ENCODE data around the gene HAGH.

Gene HAGH

DNA sequence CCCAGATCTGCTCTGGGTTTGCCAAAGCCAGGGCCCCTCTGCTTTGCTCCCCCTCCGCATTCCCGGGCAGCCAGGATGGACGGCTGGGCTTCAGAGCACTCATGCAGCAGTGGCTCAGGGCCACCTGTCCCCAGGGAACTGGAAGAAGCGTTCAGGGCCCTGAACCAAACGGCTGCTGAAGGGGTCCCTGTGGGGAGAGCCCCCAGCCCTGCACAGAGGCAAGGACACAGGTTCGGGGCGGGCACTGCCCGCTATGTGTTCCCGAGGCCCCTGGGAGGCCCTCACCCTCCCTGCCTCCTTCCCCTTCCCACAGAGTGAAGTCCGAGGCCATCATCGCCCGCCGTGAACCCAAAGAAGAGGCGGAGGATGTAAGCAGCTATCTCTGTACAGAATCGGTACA lies 65.7 kb downstream of the HAGH start:
- Histone ChIP-seq H3K79me2 (ENCODE audit: low read length) (no peaks in the 10 kb centered on the region), H4K20me1 (ENCODE audit: insufficient read depth, low read length) (no peaks in the 10 kb centered on the region)

DNA sequence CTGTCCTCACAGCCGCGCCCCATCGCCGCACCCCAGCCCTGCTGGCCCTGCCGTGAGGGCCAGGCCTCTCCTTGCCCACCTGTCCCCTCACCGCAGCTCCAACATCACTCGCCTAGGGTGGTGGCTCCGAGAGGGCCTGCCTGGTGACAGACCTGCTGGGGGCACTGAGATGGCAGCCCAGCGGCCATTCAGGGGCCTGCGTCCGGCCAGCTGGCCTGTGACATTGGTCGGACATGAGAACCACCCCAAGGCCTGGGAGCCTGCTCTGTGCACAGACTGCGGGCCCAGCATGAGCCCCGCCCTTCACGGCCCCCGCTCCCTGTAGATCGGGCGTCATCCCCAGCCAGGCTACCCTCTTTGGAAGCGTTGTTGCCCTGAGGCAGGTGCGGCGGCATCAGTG lies 67.1 kb downstream of the HAGH start:
- H3K36me3 ChIP-seq (replicated peaks; ENCODE audit: insufficient read depth, low read length): no peaks in the 10 kb centered on the region
- no peaks in the 10 kb centered on the region for H3K9me3 ChIP-seq (replicated peaks; ENCODE audit: insufficient read depth, low read length)
- H4K20me1 ChIP-seq (ENCODE audit: insufficient read depth, low read length): no peaks in the 10 kb centered on the region
- no peak overlapping the region for H2AFZ ChIP-seq (ENCODE audit: low read length)
- H3K4me3 ChIP-seq (ENCODE audit: low read length): no peak overlapping the region
- no peak overlapping the region for H3K9ac ChIP-seq (ENCODE audit: low read length)
- H3K27ac ChIP-seq (ENCODE audit: low read length): no peak overlapping the region
- no peaks in the 10 kb centered on the region for H3K4me1 ChIP-seq (ENCODE audit: low read length)
- no peaks in the 10 kb centered on the region for H3F3A ChIP-seq (ENCODE audit: insufficient read depth, low read length)
- H3K4me2 ChIP-seq (ENCODE audit: low read depth, low read length): no peak overlapping the region
- no peaks in the 10 kb centered on the region for H3K9me2 ChIP-seq (replicated peaks; ENCODE audit: insufficient read depth, low read length)
- DNase-seq: no peak
- H3K79me2 ChIP-seq (ENCODE audit: low read length): no peaks in the 10 kb centered on the region
- TF ChIP-seq EZH2phosphoT487 (IDR thresholded peaks at IDR 0.05; ENCODE audit: low read length): no peak
- TF ChIP-seq, protein P1, sequence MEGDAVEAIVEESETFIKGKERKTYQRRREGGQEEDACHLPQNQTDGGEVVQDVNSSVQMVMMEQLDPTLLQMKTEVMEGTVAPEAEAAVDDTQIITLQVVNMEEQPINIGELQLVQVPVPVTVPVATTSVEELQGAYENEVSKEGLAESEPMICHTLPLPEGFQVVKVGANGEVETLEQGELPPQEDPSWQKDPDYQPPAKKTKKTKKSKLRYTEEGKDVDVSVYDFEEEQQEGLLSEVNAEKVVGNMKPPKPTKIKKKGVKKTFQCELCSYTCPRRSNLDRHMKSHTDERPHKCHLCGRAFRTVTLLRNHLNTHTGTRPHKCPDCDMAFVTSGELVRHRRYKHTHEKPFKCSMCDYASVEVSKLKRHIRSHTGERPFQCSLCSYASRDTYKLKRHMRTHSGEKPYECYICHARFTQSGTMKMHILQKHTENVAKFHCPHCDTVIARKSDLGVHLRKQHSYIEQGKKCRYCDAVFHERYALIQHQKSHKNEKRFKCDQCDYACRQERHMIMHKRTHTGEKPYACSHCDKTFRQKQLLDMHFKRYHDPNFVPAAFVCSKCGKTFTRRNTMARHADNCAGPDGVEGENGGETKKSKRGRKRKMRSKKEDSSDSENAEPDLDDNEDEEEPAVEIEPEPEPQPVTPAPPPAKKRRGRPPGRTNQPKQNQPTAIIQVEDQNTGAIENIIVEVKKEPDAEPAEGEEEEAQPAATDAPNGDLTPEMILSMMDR (IDR thresholded peaks at IDR 0.05; ENCODE audit: low read length): no peak
- no peak for TF ChIP-seq EZH2 (optimal IDR thresholded peaks at IDR 0.05; ENCODE audit: low read depth, low read length)
- H3K27me3 ChIP-seq (replicated peaks; ENCODE audit: insufficient read depth, low read length): no peaks in the 10 kb centered on the region

More for the DNA sequence above, 65.7 kb downstream of the HAGH start:
- no peaks in the 10 kb centered on the region for H3K27me3 ChIP-seq (replicated peaks; ENCODE audit: insufficient read depth, low read length)
- H3K4me3 ChIP-seq (ENCODE audit: low read length): no peak overlapping the region
- H3K4me1 ChIP-seq (ENCODE audit: low read length): no peaks in the 10 kb centered on the region
- no peak overlapping the region for H2AFZ ChIP-seq (ENCODE audit: low read length)
- H3K9ac ChIP-seq (ENCODE audit: low read length): no peak overlapping the region
- no peaks in the 10 kb centered on the region for H3K36me3 ChIP-seq (replicated peaks; ENCODE audit: insufficient read depth, low read length)
- no peak overlapping the region for H3K27ac ChIP-seq (ENCODE audit: low read length)
- H3K9me2 ChIP-seq (replicated peaks; ENCODE audit: insufficient read depth, low read length): no peaks in the 10 kb centered on the region
- H3F3A ChIP-seq (ENCODE audit: insufficient read depth, low read length): no peaks in the 10 kb centered on the region
- TF ChIP-seq, protein P1 (IDR thresholded peaks at IDR 0.05; ENCODE audit: low read length): no peak
- no peak for TF ChIP-seq EZH2phosphoT487 (IDR thresholded peaks at IDR 0.05; ENCODE audit: low read length)
- DNase-seq: no peak
- H3K4me2 ChIP-seq (ENCODE audit: low read depth, low read length): no peak overlapping the region
- no peaks in the 10 kb centered on the region for H3K9me3 ChIP-seq (replicated peaks; ENCODE audit: insufficient read depth, low read length)

DNA sequence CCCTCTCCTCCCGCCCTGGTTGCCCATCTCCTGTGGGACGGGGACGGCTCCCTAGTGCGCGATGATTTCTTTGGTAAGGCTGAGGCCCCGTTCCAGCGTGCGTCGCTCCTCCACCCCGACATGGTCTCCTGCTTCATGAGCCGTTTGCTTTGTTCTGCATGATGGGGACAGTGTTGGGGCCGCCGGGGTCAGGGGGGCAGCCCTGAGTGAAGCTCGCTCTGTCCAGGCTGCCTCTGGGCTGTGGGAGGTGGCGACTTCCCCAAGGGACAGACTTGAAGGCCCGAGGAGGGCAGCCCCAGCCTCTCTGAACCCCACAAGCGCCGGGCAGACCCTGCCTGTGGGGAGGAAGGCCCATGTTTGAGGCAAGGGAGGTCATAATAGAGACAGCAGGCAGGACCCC lies 67.7 kb downstream of the HAGH start:
- Histone ChIP-seq H3K79me2 (ENCODE audit: low read length) (no peaks in the 10 kb centered on the region), H4K20me1 (ENCODE audit: insufficient read depth, low read length) (no peaks in the 10 kb centered on the region), H2AFZ (ENCODE audit: low read length) (no peak overlapping the region), H3K9me2 (replicated peaks; ENCODE audit: insufficient read depth, low read length) (no peaks in the 10 kb centered on the region), H3K27me3 (replicated peaks; ENCODE audit: insufficient read depth, low read length) (no peaks in the 10 kb centered on the region), H3K36me3 (replicated peaks; ENCODE audit: insufficient read depth, low read length) (no peaks in the 10 kb centered on the region), H3K9ac (ENCODE audit: low read length) (no peak overlapping the region), H3K4me2 (ENCODE audit: low read depth, low read length) (no peak overlapping the region), H3K27ac (ENCODE audit: low read length) (no peak overlapping the region), H3F3A (ENCODE audit: insufficient read depth, low read length) (no peaks in the 10 kb centered on the region), H3K4me3 (ENCODE audit: low read length) (no peak overlapping the region), H3K9me3 (replicated peaks; ENCODE audit: insufficient read depth, low read length) (no peaks in the 10 kb centered on the region), H3K4me1 (ENCODE audit: low read length) (no peaks in the 10 kb centered on the region)
- DNase-seq: no peak
- TF ChIP-seq, protein P1 (IDR thresholded peaks at IDR 0.05; ENCODE audit: low read length): no peak
- TF ChIP-seq EZH2phosphoT487 (IDR thresholded peaks at IDR 0.05; ENCODE audit: low read length) (no peak), EZH2 (optimal IDR thresholded peaks at IDR 0.05; ENCODE audit: low read depth, low read length) (no peak)
